ENCODE data around the gene SOHLH2. TPM values are rescaled to one million over a fixed set of nuclear protein-coding genes. Genes with fewer than 3 reads are reported as not detected.

SOHLH2 gene
- polyA plus RNA-seq, 1 of the 3 experiments (the other 2 are of a cell fraction), result 0.85 TPM

- 68% methylated on average over 6 of the region's 6 CpGs for WGBS (ENCODE audit: low lambda C conversion rate)
- TF ChIP-seq REST (IDR thresholded peaks at IDR 0.05; ENCODE audit: low read depth, low read length) (no peak), NFIC (IDR thresholded peaks at IDR 0.05; ENCODE audit: borderline replicate concordance) (peak; percentile 23; the same call in 1 of the 2 replicates)
- CTCF ChIA-PET, result interaction anchor here (1.2 to 2.0 kb wide), 2 partner anchors 10 to 145 kb away, joined by 3 to 4 read pairs; no protein-coding TSS in a partner anchor
- no peaks in the 10 kb centered on the region for H3K79me2 ChIP-seq (ENCODE audit: insufficient read depth)
- no peaks in the 10 kb centered on the region for H3K9me2 ChIP-seq
- H3K36me3 ChIP-seq (replicated peaks in 1 of 2; ENCODE audit: control insufficient read depth in 1 of 2, insufficient read depth in 2 of 2, low read length in 1 of 2), result no peaks in the 10 kb centered on the region
- H4K20me1 ChIP-seq (ENCODE audit: insufficient read depth), result no peaks in the 10 kb centered on the region
- H2AFZ ChIP-seq (ENCODE audit: low read depth), result no peak overlapping the region
- POLR2A ChIA-PET, result no interaction called here
- no peaks in the 10 kb centered on the region for H3F3A ChIP-seq (replicated peaks; ENCODE audit: insufficient read depth)
- no peak overlapping the region for H3K27ac ChIP-seq (ENCODE audit: low read depth in 2 of 2, low read length in 1 of 2)
- peak overlapping the region; percentile 20; the same call in 1 of the 2 replicates for H3K4me2 ChIP-seq
- peaks cover 0 to 2% of the 10 kb centered on the region in 2 experiments; a peak in 2 of 4 replicates for H3K4me1 ChIP-seq (ENCODE audit: control insufficient read depth in 1 of 2, insufficient read depth in 2 of 2, low read depth in 1 of 2, low read length in 1 of 2)
- H3K9me3 ChIP-seq, result no peaks in the 10 kb centered on the region
- no peak for DNase-seq
- no peak overlapping the region for H3K4me3 ChIP-seq (ENCODE audit: low read depth in 2 of 2, low read length in 1 of 2)
- H3K27me3 ChIP-seq (ENCODE audit: insufficient read depth), result no peaks in the 10 kb centered on the region
- H3K9ac ChIP-seq, result no peak overlapping the region
Measured at GRCh38 chr13:36124236-36124822, 90.0 kb downstream of the SOHLH2 start.

Other genes starting within 250 kb of the SOHLH2 start
- gene DCLK1, start 83.2 kb downstream of the SOHLH2 start, polyA plus RNA-seq (2012; rRNA removed), result 0.94 and 1.1 TPM in 2 replicates
- gene CCDC169, start 83.3 kb upstream of the SOHLH2 start, polyA plus RNA-seq (2012; rRNA removed), result 1.8 and 3.1 TPM in 2 replicates
- gene SPART, start 131.8 kb upstream of the SOHLH2 start, polyA plus RNA-seq (2012; rRNA removed), result 4.8 and 8.4 TPM in 2 replicates
- 0.21 and 0.23 TPM in 2 replicates for gene CCNA1, start 217.9 kb upstream of the SOHLH2 start, polyA plus RNA-seq (2012; rRNA removed)

Measured in SK-N-SH (cell line).